Natural killer cell treated with Interleukin-12 subunit alpha and Interleukin-12 subunit beta and Interleukin-15 and Interleukin-18, amount 100 ng/mL, for 72 hours (primary cell): Measurements from ENCODE around the gene OR8D2. TPM values are rescaled to one million over a fixed set of nuclear protein-coding genes. Genes with fewer than 3 reads are reported as not detected.
A peak's percentile ranks its signal among the peaks of the same experiment; 100 is the strongest.

ENCODE experiments used
- ATAC-seq, 2 donors: fragments of 150-1000 bp; cut with Tn5 transposase in 1 of 2; sonication (Bioruptor Pico), chemical (Tn5 transposase) in 1 of 2; 2 replicates each; pipeline ENCODE4 v1.10.0; 2021
- DNase-seq: peaks from one replicate; pipeline ENCODE4 v3.0.0; 2022; ENCODE audit warnings: low spot score
- H3K27ac Mint-ChIP-seq, 2 donors: 1 replicate in 1 of 2; 2 replicates in 1 of 2; pipeline ENCODE4 v1.8.0; 2022; ENCODE audit warnings: mixed read lengths in 2 of 2, mild to moderate bottlenecking in 1 of 2, moderate library complexity in 1 of 2
- H3K27me3 Mint-ChIP-seq, 2 donors: 1 replicate in 1 of 2; 2 replicates in 1 of 2; pipeline ENCODE4 v1.8.0; 2022; ENCODE audit warnings: mixed read lengths in 2 of 2
- H3K36me3 Mint-ChIP-seq: one replicate; pipeline ENCODE4 v1.8.0; 2022; ENCODE audit warnings: mixed read lengths
- H3K4me1 Mint-ChIP-seq, 2 donors: 1 replicate in 1 of 2; 2 replicates in 1 of 2; pipeline ENCODE4 v1.8.0; 2022; ENCODE audit warnings: low read depth in 2 of 2, mixed read lengths in 2 of 2, mild to moderate bottlenecking in 1 of 2
- H3K4me3 Mint-ChIP-seq: one replicate; pipeline ENCODE4 v1.8.0; 2022; ENCODE audit warnings: mixed read lengths
- H3K9me3 Mint-ChIP-seq: 2 replicates; pipeline ENCODE4 v1.8.0; 2022; ENCODE audit warnings: mixed read lengths
- total RNA-seq, 2 donors: library from RNA; stranded (reverse); gene quantifications; one replicate each; pipeline ENCODE4 v1.2.3, GENCODE V29; 2022

OR8D2 gene
- total RNA-seq, 2 donors from 2014 or later = not detected

DNA sequence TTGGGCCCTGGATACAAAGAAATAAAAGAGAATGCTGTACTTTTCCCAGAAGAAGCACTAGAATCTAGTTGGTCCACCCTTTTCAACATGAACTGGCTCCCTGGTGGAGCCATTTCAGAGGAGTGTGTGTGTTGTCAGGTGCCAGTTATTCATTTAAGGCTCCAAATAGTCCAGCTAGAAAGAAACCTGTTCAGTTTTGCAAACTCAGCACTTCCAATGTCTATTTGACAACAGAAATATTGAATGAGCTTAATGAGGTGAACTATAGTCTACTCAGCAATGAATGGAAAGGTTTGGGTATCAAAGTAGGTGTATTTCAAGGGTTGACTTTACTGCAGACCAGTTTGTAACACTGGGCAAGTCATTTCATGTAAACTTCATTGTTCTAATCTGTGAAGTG, 8.3 kb downstream of the OR8D2 start:
- Mint-ChIP-seq H3K9me3 (peaks cover 5% of the 10 kb centered on the region), H3K36me3 (peaks cover 3% of the 10 kb centered on the region), H3K4me1 (no peaks in the 10 kb centered on the region), H3K27me3 (peaks cover 0 to 5% of the 10 kb centered on the region in 2 donors), H3K4me3 (no peak overlapping the region), H3K27ac (no peak overlapping the region)
- no peak for ATAC-seq
- DNase-seq = no peak

DNA sequence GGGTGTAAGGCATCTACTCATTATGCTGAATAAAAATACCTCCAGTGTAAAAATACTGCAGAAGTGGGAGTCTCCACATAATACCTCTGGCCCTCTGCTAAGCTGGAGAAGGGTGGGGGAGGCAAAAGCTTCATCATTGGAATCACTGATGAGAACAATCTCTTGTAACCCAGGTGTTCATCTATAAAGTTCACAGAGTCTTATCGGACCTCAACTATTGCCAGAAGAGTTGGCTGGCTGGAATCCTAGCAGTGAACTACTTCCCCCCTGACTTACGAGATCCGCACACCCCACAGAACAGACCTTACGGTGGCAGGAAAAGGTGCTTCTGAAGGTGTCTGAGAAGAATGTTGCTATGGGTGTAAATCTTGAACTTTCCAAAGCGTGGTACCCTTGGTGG, 8.7 kb downstream of the OR8D2 start:
- no peak overlapping the region for H3K4me3 Mint-ChIP-seq
- ATAC-seq = no peak
- peaks cover 0 to under 1% of the 10 kb centered on the region in 2 donors for H3K27me3 Mint-ChIP-seq
- H3K9me3 Mint-ChIP-seq = peaks cover 5% of the 10 kb centered on the region
- H3K36me3 Mint-ChIP-seq = no peaks in the 10 kb centered on the region
- H3K27ac Mint-ChIP-seq = no peak overlapping the region
- no peaks in the 10 kb centered on the region for H3K4me1 Mint-ChIP-seq
- DNase-seq = no peak

DNA sequence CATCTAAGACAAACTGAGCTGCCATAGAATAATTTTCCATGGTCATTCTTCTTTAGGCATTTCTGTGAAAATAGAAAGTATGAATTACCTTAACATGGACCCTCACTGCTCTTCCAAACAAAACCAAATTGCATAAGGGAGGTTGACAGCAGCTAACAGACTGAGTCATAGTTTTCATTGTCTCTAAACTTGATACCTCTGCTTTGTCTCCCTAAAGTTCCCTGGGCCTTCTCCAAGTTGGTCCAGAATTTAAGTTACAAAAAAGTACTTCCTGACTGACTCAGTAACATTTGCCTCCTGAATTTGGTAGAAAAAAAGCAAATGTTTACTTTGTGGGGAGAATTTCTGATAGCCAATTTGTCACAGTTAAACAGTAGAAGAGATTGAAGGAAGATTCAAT, 9.3 kb downstream of the OR8D2 start:
- no peak for DNase-seq
- no peak for ATAC-seq
- no peaks in the 10 kb centered on the region for H3K4me1 Mint-ChIP-seq

DNA sequence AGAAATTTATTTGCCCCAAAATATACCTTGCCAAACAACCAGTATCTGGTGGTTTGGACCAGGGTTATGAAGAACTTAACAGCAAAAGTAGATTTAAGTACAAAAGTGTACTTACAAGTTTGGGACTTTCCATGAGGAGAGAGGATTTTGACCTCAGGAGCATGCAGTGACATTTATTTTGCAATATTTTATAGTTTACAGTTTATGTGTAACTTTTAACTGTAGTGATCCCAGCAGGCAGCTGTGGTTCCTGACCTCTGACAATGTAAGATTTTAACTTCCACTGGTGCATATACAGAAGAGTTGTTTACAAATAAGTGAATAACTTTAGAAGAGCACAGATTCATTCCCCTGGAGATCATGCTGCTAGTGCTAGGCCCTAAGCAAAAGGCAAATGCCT, 12.9 kb downstream of the OR8D2 start:
- Mint-ChIP-seq H3K4me1 (no peaks in the 10 kb centered on the region), H3K4me3 (no peak overlapping the region), H3K27me3 (no peaks in the 10 kb centered on the region), H3K36me3 (no peaks in the 10 kb centered on the region), H3K9me3 (peaks cover 5% of the 10 kb centered on the region), H3K27ac (no peak overlapping the region)
- no peak for ATAC-seq
- no peak for DNase-seq

More for the DNA sequence above, 9.3 kb downstream of the OR8D2 start:
- no peak overlapping the region for H3K4me3 Mint-ChIP-seq
- no peaks in the 10 kb centered on the region for H3K27me3 Mint-ChIP-seq
- H3K36me3 Mint-ChIP-seq = no peaks in the 10 kb centered on the region
- H3K9me3 Mint-ChIP-seq = peaks cover 5% of the 10 kb centered on the region
- H3K27ac Mint-ChIP-seq = no peak overlapping the region

DNA sequence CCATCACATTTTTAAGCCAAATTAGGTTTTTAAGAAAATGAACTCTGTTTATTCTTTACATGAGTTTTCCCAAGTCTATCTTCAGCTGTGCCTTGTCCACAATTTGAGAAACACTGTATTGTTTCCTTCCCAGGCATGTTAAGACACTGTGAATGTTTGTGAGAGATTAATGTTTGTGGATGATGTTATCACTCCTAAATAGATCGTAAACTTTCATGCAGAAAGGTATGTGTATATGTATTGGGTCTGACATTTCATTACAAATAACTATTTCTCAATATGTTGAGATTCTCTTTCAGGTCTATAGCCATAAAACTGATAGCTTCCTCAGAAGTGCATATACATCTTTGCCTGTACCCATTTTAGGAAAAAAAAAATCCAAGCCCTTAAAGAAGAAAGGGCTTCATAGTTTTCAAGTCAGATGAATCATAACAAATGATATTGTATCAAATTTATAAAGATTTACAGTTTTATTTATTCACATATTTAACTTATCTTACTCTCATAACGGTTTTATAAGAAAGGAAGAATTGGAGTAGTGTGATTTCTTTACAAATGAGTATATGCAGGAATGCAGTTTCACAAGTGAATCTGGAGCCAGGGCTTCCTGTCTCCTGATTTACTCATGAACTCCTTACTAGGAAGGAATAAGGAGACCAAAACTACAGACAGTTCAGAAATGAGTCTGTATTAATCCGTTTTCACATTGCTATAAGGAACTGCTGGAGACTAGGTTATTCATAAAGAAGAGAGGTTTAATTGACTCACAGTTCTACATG, 17.5 kb downstream of the OR8D2 start:
- Mint-ChIP-seq H3K4me1 (no peaks in the 10 kb centered on the region), H3K9me3 (no peaks in the 10 kb centered on the region), H3K36me3 (no peaks in the 10 kb centered on the region), H3K27me3 (no peaks in the 10 kb centered on the region), H3K27ac (no peak overlapping the region), H3K4me3 (no peak overlapping the region)
- DNase-seq (no peak), ATAC-seq (no peak)

DNA sequence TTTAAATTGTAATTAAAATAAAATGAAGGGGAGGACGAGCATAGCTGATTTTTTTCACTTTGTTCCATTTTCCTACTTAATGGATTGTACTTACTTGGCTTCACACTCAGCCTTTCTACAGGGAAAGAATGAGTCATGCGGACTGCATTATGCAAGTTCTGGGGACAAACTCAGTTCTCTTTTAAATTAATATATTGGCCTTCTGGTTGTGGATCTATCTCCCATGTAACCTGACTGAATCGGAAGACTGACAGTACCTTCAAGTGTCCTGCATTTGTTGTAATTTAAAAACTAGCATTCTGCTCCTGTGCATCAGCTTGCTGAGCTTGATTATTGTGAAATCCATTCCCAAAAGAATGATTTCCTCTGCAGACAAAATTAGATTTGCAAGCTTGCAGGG, 18.4 kb downstream of the OR8D2 start:
- Mint-ChIP-seq H3K9me3 (no peaks in the 10 kb centered on the region), H3K4me3 (no peak overlapping the region), H3K4me1 (no peaks in the 10 kb centered on the region), H3K27ac (no peak overlapping the region), H3K36me3 (no peaks in the 10 kb centered on the region), H3K27me3 (no peaks in the 10 kb centered on the region)
- no peak for DNase-seq
- ATAC-seq = no peak

DNA sequence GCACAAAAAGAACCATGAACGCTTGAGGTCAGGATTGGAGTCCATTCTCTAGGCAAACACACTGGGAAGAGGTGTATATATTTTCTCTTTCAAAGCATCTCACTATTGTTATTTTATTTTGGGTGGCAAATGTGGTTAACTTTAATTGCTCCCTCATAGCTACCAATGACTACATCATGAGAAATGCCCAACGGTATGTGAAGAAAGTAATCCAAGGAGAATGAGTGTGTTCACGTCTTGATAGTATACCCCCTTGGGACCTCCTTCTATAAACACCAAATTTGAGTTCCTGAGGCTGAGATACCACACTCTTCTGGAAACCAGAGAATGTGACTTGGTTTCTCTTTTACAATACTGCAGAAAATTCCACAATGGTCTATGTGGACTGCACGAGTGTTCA, 22.1 kb downstream of the OR8D2 start:
- H3K9me3 Mint-ChIP-seq = no peaks in the 10 kb centered on the region
- no peak overlapping the region for H3K27ac Mint-ChIP-seq
- H3K4me1 Mint-ChIP-seq = no peaks in the 10 kb centered on the region
- H3K27me3 Mint-ChIP-seq = no peaks in the 10 kb centered on the region
- DNase-seq (no peak), ATAC-seq (no peak)
- H3K4me3 Mint-ChIP-seq = no peak overlapping the region
- no peaks in the 10 kb centered on the region for H3K36me3 Mint-ChIP-seq

DNA sequence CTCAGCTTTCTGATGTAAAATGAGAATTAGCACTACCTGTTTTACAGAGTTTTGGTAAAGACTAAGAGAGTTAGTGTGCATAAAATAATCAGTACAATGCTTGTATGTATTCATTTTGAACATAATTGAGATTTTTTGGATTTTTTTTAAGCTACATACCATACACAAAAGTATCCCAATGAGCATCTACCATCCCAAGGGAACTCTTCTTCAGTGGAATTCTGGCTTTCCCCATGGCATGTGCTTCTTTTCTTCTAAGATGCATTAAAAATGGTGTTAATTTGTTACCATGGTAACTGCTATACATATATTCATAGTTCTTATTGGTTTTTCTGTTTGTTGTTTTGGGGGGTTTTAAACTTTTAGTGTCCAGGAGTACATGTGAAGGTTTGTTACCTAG, 24.0 kb downstream of the OR8D2 start:
- Mint-ChIP-seq H3K36me3 (no peaks in the 10 kb centered on the region), H3K9me3 (peaks cover 4% of the 10 kb centered on the region), H3K4me1 (no peaks in the 10 kb centered on the region), H3K27me3 (no peaks in the 10 kb centered on the region), H3K4me3 (no peak overlapping the region), H3K27ac (no peak overlapping the region)
- DNase-seq (no peak), ATAC-seq (no peak)

DNA sequence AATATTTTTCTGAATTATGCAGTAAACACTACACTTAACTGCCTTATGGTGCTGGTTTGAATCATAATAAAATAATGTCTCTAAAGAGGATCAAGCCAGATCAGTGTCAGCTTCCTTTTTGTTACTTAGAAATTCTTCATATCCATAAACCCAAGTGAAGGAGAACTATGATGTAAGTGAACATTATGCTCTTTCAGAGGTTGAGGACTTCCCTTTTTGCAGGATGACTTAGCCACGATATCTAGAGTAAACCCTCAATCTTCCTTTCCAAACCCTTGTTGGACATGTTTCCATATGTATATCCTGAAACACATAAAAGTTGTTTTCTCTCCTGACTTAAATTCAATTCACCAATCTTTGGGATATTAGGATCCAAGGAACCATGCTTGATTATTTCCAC, 25.3 kb downstream of the OR8D2 start:
- Mint-ChIP-seq H3K36me3 (no peaks in the 10 kb centered on the region), H3K27me3 (no peaks in the 10 kb centered on the region), H3K9me3 (peaks cover 6% of the 10 kb centered on the region), H3K4me1 (no peaks in the 10 kb centered on the region), H3K4me3 (no peak overlapping the region), H3K27ac (no peak overlapping the region)
- ATAC-seq (no peak), DNase-seq (no peak)

DNA sequence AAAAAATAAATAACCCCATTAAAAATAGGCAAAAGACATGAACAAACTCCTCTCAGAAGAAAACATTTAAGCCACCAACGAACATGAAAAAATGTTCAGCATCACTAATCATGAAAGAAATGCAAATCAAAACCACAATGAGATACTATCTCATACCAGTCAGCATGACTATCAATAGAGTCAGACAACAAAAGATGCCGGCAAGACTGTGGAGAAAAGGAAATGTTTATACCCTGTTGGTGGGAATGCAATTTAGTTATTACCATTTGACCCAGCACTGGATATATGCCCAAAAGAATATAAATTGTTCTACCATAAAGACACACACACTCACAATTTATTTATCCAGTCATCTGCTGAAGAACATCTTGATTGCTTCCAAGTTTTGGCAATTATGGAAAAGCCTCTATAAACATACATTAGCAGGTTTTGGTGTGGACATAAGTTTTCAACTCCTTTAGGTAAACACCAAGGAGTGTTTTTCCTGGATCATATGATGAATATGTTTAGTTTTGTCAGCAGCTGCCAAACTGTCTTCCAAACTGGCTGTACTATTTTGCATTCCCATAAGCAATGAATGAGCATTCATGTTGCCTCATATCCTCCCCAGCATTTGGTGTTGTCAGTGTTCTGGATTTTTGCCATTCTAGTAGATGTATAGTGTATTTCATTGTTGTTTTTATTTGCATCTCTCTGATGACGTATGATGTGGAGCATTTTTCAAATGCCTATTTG, 34.2 kb downstream of the OR8D2 start:
- peaks cover 17% of the 10 kb centered on the region for H3K9me3 Mint-ChIP-seq
- H3K4me3 Mint-ChIP-seq = no peak overlapping the region

DNA sequence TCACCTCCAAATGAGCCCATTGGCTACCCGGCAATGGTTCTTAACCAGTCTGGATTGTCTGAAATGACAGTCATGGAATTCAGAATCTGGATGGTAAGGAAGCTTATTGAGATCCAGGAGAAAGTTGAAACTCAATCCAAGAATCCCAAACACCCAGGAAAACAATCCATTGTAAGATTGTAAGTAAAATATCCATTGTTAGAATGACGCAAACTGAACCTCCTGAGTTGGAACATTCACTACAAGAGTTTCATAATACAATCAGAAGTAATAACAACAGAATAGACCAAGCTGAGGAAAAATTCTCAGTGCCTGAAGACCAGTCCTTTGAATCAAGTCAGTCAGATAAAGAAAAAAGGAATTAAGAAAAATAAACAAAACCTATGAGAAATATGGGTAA, 41.7 kb downstream of the OR8D2 start:
- peaks cover 0 to 3% of the 10 kb centered on the region in 2 donors for H3K27me3 Mint-ChIP-seq
- no peak for ATAC-seq

More for the DNA sequence above, 34.2 kb downstream of the OR8D2 start:
- Mint-ChIP-seq H3K27ac (no peak overlapping the region), H3K27me3 (no peaks in the 10 kb centered on the region), H3K36me3 (no peaks in the 10 kb centered on the region), H3K4me1 (no peaks in the 10 kb centered on the region)
- ATAC-seq = no peak
- DNase-seq = no peak

DNA sequence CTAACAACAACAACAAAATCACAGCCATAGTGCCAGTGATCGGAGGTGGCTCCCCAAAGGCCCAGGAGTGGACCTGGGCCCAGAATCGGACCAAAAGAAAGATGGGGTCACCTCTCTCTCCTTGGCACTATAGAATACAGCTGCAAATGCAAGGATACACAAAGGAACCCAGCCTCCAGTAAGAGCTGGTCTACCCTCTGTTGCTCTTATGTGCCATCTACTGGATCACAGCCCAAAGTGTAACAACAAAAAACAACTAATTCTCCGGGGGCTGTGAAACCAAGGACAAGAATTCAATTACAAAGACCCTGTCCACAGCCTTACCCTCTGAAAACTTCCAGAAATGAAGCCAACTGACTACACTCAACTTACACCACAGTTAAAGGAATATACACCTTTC, 42.2 kb downstream of the OR8D2 start:
- Mint-ChIP-seq H3K4me3 (no peak overlapping the region), H3K4me1 (peaks cover 8 to 10% of the 10 kb centered on the region in 2 donors), H3K27me3 (peaks cover 0 to 3% of the 10 kb centered on the region in 2 donors), H3K27ac (no peak overlapping the region), H3K9me3 (peaks cover 16% of the 10 kb centered on the region), H3K36me3 (no peaks in the 10 kb centered on the region)
- no peak for DNase-seq
- no peak for ATAC-seq

More for the DNA sequence above, 41.7 kb downstream of the OR8D2 start:
- Mint-ChIP-seq H3K9me3 (peaks cover 18% of the 10 kb centered on the region), H3K4me3 (no peak overlapping the region), H3K27ac (no peak overlapping the region), H3K4me1 (peaks cover 8 to 10% of the 10 kb centered on the region in 2 donors), H3K36me3 (no peaks in the 10 kb centered on the region)
- DNase-seq = no peak

DNA sequence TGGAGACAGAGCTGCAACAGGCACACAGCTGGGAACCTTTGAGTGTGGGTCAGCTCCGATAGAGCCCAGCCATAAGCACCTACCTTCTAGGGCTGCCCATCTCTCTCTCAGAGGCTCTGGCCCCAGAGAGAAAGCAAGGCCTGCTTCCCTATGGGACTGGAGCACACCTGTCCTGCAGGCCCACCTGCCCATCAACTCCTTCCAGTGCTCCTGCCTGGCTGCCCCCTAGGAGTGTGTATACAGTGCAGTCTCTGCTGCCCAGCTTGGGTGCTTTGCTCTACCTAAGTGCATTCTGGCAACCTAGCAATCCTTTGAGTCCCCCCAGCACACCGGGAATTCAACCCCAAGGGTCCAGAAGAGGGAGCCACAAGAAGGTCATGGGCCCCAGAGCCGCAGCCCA, 42.8 kb downstream of the OR8D2 start:
- Mint-ChIP-seq H3K36me3 (no peaks in the 10 kb centered on the region), H3K9me3 (peaks cover 16% of the 10 kb centered on the region), H3K27me3 (peaks cover 0 to 3% of the 10 kb centered on the region in 2 donors), H3K27ac (no peak overlapping the region), H3K4me1 (peaks cover 8 to 10% of the 10 kb centered on the region in 2 donors), H3K4me3 (no peak overlapping the region)
- DNase-seq (no peak), ATAC-seq (no peak)

DNA sequence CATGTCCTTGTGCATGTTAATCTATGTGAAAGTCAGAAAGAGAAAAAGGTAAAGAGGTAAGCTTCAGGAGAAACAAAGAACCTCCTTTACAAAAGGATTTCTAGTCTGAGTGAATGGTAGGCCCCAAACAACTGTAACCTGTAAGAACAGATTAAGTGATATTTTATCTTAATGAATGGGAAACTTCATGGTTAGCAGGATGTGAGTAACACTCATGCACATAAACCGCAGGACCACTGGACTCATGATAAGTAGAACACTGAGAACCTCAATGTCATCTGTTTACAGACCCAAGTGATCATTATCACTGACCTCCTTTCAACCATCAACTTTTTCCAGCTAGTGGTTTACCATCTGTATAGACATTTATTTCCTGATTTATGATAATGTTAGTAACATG, 43.9 kb downstream of the OR8D2 start:
- ATAC-seq = peak in 1 of 2 donors; percentile 74
- no peaks in the 10 kb centered on the region for H3K36me3 Mint-ChIP-seq
- peaks cover 0 to 3% of the 10 kb centered on the region in 2 donors for H3K27me3 Mint-ChIP-seq
- H3K4me3 Mint-ChIP-seq = no peak overlapping the region
- peaks cover 8 to 10% of the 10 kb centered on the region in 2 donors for H3K4me1 Mint-ChIP-seq
- H3K27ac Mint-ChIP-seq = no peak overlapping the region
- peaks cover 10% of the 10 kb centered on the region for H3K9me3 Mint-ChIP-seq
- no peak for DNase-seq
